ENCODE results near the gene NCS1.

The NCS1 gene

DNA sequence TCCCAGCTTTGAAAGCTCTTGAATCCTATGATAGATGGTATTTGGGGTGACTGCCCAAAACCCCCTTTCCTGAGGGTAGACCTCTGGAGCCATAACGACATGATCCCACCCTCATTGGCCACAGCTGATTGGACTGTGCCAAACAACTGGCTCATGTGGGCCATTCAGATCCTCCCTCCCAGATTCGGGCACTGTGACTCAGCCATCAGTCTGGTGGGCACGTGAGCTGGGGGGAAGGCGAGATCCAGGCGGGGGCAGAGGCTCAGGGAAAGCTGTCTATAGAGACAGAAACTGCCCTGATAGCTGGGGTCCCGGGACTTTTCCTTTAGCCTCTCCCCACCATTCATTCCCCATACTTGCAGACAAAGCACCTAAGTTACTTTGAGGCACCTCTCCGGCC, 15.1 kb upstream of the NCS1 start (continued):
- TF ChIP-seq ZBTB49 (tag by site-specific recombination; IDR thresholded peaks at IDR 0.05; ENCODE audit: low read depth) (no peak), ZNF354C (tag by site-specific recombination; IDR thresholded peaks at IDR 0.05; ENCODE audit: borderline replicate concordance, low read depth) (no peak), ZNF514 (tag by site-specific recombination; IDR thresholded peaks at IDR 0.05) (no peak), ZNF155 (tag by site-specific recombination; IDR thresholded peaks at IDR 0.05) (no peak), ZNF280C (tag by site-specific recombination; IDR thresholded peaks at IDR 0.05) (no peak), ZNF24 (tag by site-specific recombination; IDR thresholded peaks at IDR 0.05) (no peak), ZNF423 (tag by site-specific recombination; IDR thresholded peaks at IDR 0.05) (no peak), MZF1 (tag by site-specific recombination; IDR thresholded peaks at IDR 0.05; ENCODE audit: borderline replicate concordance) (no peak)
- TF ChIP-seq, protein P1, sequence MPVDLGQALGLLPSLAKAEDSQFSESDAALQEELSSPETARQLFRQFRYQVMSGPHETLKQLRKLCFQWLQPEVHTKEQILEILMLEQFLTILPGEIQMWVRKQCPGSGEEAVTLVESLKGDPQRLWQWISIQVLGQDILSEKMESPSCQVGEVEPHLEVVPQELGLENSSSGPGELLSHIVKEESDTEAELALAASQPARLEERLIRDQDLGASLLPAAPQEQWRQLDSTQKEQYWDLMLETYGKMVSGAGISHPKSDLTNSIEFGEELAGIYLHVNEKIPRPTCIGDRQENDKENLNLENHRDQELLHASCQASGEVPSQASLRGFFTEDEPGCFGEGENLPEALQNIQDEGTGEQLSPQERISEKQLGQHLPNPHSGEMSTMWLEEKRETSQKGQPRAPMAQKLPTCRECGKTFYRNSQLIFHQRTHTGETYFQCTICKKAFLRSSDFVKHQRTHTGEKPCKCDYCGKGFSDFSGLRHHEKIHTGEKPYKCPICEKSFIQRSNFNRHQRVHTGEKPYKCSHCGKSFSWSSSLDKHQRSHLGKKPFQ (tag by site-specific recombination; IDR thresholded peaks at IDR 0.05), result no peak

DNA sequence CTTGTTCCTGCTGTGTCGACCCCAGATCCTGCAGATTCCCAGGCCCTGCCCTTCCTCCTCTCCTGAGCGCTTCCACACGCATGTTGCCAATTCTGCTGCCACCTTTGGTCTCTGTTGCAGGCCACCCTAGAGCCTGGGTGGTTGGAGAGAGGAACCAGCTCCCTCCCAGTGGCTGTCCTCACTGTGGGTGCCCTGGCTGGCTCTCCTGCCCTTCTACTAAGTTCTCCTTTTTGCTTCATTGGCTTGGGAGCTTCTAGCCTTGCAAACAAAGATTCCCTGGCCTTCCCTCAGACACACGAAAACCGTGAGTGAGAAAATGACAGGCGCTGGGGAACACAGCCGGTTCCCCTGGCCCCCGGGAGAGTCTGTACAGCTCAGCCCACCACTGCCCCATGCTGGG, 14.2 kb upstream of the NCS1 start:
- POLR2A ChIA-PET, result no interaction called here
- CTCF ChIA-PET, result interaction anchor here (0.7 kb wide), 1 partner anchor 19 kb away, joined by 3 read pairs; no protein-coding TSS in a partner anchor
- TF ChIP-seq KLF1 (tag by site-specific recombination; IDR thresholded peaks at IDR 0.05) (no peak), GLIS1 (tag by site-specific recombination; IDR thresholded peaks at IDR 0.05) (peak; percentile 56)

GRCh38 chr9:130159057-130159456, 13.1 kb upstream of the NCS1 start:
- Histone ChIP-seq H3K4me1 (ENCODE audit: control insufficient read depth, insufficient read depth, low read length) (no peaks in the 10 kb centered on the region), H3K9me3 (ENCODE audit: control insufficient read depth, insufficient read depth, low read depth, low read length) (no peaks in the 10 kb centered on the region), H3K36me3 (ENCODE audit: control insufficient read depth in 2 of 2, insufficient read depth in 1 of 2, low read length in 2 of 2) (no peaks in the 10 kb centered on the region), H3K27ac (ENCODE audit: extremely low read depth, low read depth, low read length) (no peak overlapping the region), H3K4me3 (ENCODE audit: low read depth, low read length) (no peak overlapping the region)
- TF ChIP-seq, protein P2, sequence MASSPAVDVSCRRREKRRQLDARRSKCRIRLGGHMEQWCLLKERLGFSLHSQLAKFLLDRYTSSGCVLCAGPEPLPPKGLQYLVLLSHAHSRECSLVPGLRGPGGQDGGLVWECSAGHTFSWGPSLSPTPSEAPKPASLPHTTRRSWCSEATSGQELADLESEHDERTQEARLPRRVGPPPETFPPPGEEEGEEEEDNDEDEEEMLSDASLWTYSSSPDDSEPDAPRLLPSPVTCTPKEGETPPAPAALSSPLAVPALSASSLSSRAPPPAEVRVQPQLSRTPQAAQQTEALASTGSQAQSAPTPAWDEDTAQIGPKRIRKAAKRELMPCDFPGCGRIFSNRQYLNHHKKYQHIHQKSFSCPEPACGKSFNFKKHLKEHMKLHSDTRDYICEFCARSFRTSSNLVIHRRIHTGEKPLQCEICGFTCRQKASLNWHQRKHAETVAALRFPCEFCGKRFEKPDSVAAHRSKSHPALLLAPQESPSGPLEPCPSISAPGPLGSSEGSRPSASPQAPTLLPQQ (tag by site-specific recombination; IDR thresholded peaks at IDR 0.05), result no peak
- TF ChIP-seq ZNF747 (tag by site-specific recombination; IDR thresholded peaks at IDR 0.05) (no peak), ZBTB26 (tag by site-specific recombination; optimal IDR thresholded peaks at IDR 0.05) (no peak), ZNF707 (tag by site-specific recombination; IDR thresholded peaks at IDR 0.05) (no peak), ZSCAN23 (tag by site-specific recombination; IDR thresholded peaks at IDR 0.05) (no peak), ZNF394 (tag by site-specific recombination; IDR thresholded peaks at IDR 0.05; ENCODE audit: borderline replicate concordance) (no peak)
- ChIA-PET CTCF (no interaction called here), POLR2A (no interaction called here)

More for the DNA sequence above, 14.2 kb upstream of the NCS1 start:
- Histone ChIP-seq H3K27ac (ENCODE audit: extremely low read depth, low read depth, low read length) (no peak overlapping the region), H3K4me1 (ENCODE audit: control insufficient read depth, insufficient read depth, low read length) (no peaks in the 10 kb centered on the region), H3K9me3 (ENCODE audit: control insufficient read depth, insufficient read depth, low read depth, low read length) (no peaks in the 10 kb centered on the region), H3K36me3 (ENCODE audit: control insufficient read depth in 2 of 2, insufficient read depth in 1 of 2, low read length in 2 of 2) (no peaks in the 10 kb centered on the region), H3K4me3 (ENCODE audit: low read depth, low read length) (no peak overlapping the region)
